ENCODE results near the gene REEP5.
"Not testable (repeated sequence)": the region's sequence is repeated elsewhere in the genome, so short reads cannot be mapped to it uniquely, and the experiment has no call there.

Gene REEP5

GRCh38 chr5:112906637-112907036 is 15.4 kb downstream of the REEP5 start:
- no peak for DNase-seq
- in situ Hi-C loops (cut with HindIII; ENCODE audit: low pct_ligation_motif_present, low pct_unique_long_range_greater_than_20kb, low sequenced_read_pairs) = no loop called here

- DNase-seq; in situ Hi-C loops (cut with HindIII; ENCODE audit: low pct_ligation_motif_present, low pct_unique_long_range_greater_than_20kb, low sequenced_read_pairs): not testable (repeated sequence)
Measured at GRCh38 chr5:112904996-112905395, 17.0 kb downstream of the REEP5 start.

- no peak for DNase-seq
- in situ Hi-C loops (cut with HindIII; ENCODE audit: low pct_ligation_motif_present, low pct_unique_long_range_greater_than_20kb, low sequenced_read_pairs) = no loop called here
Measured at GRCh38 chr5:112902561-112902960, 19.5 kb downstream of the REEP5 start.

DNA sequence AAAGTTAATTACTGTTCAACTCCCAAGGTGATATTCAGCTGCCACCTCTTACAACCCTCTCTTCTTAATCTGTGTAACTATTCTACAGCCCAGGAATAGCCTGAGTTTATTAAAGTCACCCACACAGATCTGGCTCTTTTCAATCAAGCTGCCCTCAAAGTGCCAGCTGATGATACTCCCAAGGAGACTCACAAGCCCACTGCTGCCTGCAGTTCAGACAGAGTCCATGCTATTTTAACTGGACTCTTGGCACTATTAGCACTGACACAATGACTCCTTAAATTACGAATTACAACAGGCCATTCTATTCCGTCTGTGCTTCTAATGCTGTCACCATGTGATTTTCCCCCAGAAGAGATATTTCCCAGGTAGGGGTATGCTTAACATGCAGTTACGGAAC is 26.3 kb downstream of the REEP5 start:
- in situ Hi-C loops (cut with HindIII; ENCODE audit: low pct_ligation_motif_present, low pct_unique_long_range_greater_than_20kb, low sequenced_read_pairs) = no loop called here

DNA sequence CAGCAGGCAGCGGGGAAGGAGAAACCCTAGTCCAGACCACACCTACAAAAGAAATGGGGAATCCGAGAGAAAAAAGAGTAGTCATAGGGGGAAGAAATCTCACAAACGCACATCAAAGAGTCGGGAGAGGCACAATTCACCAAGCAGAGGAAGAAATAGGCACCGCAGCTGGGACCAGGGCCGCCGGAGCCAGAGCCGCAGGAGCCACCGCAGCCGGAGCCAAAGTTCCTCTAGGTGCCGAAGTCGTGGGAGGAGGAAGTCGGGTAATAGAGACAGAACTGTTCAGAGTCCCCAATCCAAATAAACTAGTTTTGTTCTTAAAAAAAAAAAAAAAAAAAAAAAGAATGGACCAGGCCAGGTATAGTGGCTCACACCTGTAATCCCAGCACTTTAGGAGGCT is 29.3 kb downstream of the REEP5 start:
- in situ Hi-C loops (cut with HindIII; ENCODE audit: low pct_ligation_motif_present, low pct_unique_long_range_greater_than_20kb, low sequenced_read_pairs) = no loop called here
- no peak for DNase-seq

More for the DNA sequence above, 26.3 kb downstream of the REEP5 start:
- no peak for DNase-seq

- DNase-seq; in situ Hi-C loops (cut with HindIII; ENCODE audit: low pct_ligation_motif_present, low pct_unique_long_range_greater_than_20kb, low sequenced_read_pairs): not testable (repeated sequence)
Measured at GRCh38 chr5:112892066-112892465, 30.0 kb downstream of the REEP5 start.

DNA sequence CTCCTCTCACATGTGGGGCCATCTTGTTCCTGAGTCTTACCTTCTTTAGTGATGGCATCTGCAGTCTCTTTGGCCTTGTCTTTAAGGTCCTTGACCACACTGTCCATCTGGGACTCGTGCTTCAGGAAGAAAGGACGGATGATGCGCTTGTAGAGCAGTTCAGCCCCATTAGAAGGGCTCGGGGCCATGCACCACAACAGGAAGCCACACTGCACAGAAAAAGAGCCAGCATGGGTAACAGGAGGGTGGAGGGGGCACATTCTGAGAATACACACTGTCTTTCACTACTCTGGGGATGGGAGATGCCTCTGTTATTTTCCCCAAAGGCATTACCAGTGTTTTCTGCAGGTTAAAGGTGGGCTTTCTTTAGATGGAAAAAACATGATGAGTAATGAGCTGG is 35.1 kb downstream of the REEP5 start:
- in situ Hi-C loops (cut with HindIII; ENCODE audit: low pct_ligation_motif_present, low pct_unique_long_range_greater_than_20kb, low sequenced_read_pairs) = no loop called here
- DNase-seq = no peak

DNA sequence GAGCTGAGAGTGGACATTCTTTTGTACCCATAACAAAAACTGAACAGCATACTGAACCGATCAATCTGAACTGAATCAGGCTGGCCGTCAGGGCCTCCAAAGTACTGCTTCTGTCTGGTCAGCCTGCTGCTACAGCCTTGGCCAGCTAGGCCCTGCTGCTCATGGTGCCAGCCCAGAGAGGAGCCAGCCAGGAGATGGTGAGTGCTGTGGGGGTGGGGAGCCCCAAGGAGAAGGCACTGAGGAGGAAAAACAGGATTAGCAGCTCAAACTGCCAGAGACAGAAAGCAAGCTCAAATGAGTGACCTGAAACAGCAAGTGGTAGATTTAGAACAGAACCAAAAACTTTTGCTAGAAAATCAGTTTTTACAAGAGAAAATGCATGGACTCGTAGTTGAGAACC is 37.0 kb downstream of the REEP5 start:
- in situ Hi-C loops (cut with HindIII; ENCODE audit: low pct_ligation_motif_present, low pct_unique_long_range_greater_than_20kb, low sequenced_read_pairs) = no loop called here
- DNase-seq = no peak

DNA sequence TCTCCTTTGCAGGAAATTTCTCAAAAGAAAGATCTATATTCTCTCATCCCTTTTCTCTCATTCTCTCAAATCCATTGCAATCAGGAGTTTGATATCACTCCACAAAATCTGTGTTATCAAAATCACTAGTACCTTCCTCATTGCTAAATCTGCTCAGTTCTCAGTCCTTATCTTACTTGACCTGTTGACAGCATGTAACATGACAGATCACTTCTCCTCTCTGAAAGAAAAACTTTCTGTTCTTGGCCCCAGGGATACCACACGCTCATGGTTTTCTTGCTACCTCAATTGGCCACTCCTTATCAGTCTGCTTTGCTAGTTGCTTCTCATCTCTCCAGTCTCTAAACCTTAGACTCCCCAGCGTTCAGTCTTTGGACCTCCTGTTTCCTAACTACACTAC is 38.8 kb downstream of the REEP5 start:
- in situ Hi-C loops (cut with HindIII; ENCODE audit: low pct_ligation_motif_present, low pct_unique_long_range_greater_than_20kb, low sequenced_read_pairs) = no loop called here
- no peak for DNase-seq

- no peak for DNase-seq
- in situ Hi-C loops (cut with HindIII; ENCODE audit: low pct_ligation_motif_present, low pct_unique_long_range_greater_than_20kb, low sequenced_read_pairs) = no loop called here
Measured at GRCh38 chr5:112880219-112880964, 41.6 kb downstream of the REEP5 start.

- in situ Hi-C loops (cut with HindIII; ENCODE audit: low pct_ligation_motif_present, low pct_unique_long_range_greater_than_20kb, low sequenced_read_pairs) = no loop called here
- DNase-seq = peak; percentile 33
Measured at GRCh38 chr5:112878760-112879159, 43.3 kb downstream of the REEP5 start.

DNA sequence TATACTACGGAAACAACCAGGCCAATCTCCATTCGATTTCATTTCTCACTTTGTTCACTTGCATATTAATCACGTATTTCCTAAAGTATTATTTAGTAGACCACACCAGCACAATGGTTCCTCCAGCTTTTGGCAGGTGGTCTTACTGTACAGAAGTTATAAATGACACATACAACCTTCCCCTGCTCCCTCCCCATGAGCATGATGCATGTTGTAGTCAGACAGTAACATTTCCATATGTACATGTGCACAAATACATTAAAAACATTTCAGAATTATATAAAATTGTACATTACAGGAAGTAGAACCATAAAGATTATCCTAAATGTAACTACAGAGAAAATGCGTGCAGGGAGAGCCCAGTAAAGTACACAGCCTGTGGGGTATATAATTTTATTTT is 43.9 kb downstream of the REEP5 start:
- in situ Hi-C loops (cut with HindIII; ENCODE audit: low pct_ligation_motif_present, low pct_unique_long_range_greater_than_20kb, low sequenced_read_pairs) = no loop called here

GRCh38 chr5:112876362-112876761 is 45.7 kb downstream of the REEP5 start:
- in situ Hi-C loops (cut with HindIII; ENCODE audit: low pct_ligation_motif_present, low pct_unique_long_range_greater_than_20kb, low sequenced_read_pairs) = no loop called here
- no peak for DNase-seq

More for the DNA sequence above, 43.9 kb downstream of the REEP5 start:
- no peak for DNase-seq

GRCh38 chr5:112870966-112871365 is 51.1 kb downstream of the REEP5 start:
- no peak for DNase-seq
- in situ Hi-C loops (cut with HindIII; ENCODE audit: low pct_ligation_motif_present, low pct_unique_long_range_greater_than_20kb, low sequenced_read_pairs) = no loop called here

DNA sequence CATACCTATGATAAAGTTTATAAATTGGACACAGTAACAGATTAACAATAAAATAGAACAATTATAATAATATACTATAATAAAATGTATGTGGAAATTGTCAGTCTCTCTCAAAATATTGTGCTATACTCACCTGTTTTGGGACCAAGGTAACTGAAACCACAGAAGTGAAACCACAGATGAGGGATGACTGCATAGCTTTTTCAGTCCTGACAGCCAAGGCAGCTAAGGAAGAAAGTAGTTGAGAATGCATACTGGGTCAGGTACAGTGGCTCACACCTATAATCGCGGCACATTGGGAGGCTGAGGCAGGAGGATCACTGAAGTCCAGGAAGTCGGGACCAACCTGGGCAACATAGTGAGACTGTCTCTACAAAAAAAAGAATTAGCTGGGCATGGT is 52.1 kb downstream of the REEP5 start:
- no peak for DNase-seq
- in situ Hi-C loops (cut with HindIII; ENCODE audit: low pct_ligation_motif_present, low pct_unique_long_range_greater_than_20kb, low sequenced_read_pairs) = no loop called here

GRCh38 chr5:112867411-112867810 is 54.6 kb downstream of the REEP5 start:
- no peak for DNase-seq
- in situ Hi-C loops (cut with HindIII; ENCODE audit: low pct_ligation_motif_present, low pct_unique_long_range_greater_than_20kb, low sequenced_read_pairs) = no loop called here

DNA sequence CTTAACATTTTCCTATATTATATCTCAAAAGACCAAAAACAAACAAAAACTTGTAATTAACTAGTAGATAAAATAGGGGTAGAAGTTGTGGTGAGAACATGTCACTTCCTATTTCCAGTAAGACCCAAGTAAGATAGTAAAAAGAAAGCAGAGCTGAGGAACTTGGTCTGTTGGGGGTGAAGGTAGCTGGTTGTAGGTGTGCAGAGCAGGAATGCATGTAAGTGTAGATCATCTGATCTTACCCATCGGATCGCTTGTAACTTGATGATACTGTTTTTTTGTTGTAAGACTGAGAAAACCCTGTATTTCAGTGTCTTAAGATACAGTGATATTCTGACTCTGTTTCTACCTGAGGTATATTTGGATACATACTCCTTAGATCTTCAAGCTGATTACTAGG is 55.3 kb downstream of the REEP5 start:
- no peak for DNase-seq

DNA sequence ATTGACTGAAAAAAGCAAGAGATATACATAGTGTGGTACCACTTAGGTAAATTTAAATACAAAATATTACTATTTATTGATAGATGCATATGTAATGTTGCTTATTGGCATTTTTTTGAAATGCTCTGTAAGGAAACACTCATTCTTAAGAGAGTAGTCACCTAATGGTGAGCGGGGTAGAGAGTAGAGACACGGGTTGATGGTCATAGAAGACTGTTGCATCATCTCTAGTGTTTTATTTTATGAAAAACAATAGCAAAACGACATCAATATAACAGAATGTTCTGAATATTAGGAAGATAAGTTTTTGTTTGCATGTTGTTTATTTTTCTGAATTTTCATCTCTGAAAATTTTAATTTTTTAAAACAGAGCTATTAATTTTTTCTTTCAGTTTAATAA is 56.9 kb downstream of the REEP5 start:
- no peak for DNase-seq
- in situ Hi-C loops (cut with HindIII; ENCODE audit: low pct_ligation_motif_present, low pct_unique_long_range_greater_than_20kb, low sequenced_read_pairs) = no loop called here

More for the DNA sequence above, 55.3 kb downstream of the REEP5 start:
- in situ Hi-C loops (cut with HindIII; ENCODE audit: low pct_ligation_motif_present, low pct_unique_long_range_greater_than_20kb, low sequenced_read_pairs) = no loop called here

DNA sequence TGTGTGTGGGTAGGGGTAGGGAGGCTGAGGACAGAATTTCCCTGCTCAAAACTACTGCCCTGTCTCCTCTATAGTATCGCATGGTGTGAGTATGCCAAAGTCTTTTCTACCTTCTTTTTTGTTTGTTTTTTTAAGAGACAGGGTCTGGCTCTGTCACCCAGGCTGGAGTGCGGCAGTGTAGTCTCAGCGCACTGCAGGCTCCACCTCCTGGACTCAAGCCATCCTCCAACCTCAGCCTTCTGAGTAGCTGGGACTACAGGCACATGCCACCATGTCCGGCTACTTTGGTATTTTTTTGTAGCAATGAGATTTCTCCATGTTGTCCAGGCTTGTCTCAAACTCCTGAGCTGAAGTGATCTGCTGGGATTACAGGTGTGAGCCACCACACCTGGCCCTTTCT is 58.5 kb downstream of the REEP5 start:
- no peak for DNase-seq
- in situ Hi-C loops (cut with HindIII; ENCODE audit: low pct_ligation_motif_present, low pct_unique_long_range_greater_than_20kb, low sequenced_read_pairs) = no loop called here

GRCh38 chr5:112862085-112862484 is 59.9 kb downstream of the REEP5 start:
- in situ Hi-C loops (cut with HindIII; ENCODE audit: low pct_ligation_motif_present, low pct_unique_long_range_greater_than_20kb, low sequenced_read_pairs) = no loop called here
- DNase-seq = no peak

DNA sequence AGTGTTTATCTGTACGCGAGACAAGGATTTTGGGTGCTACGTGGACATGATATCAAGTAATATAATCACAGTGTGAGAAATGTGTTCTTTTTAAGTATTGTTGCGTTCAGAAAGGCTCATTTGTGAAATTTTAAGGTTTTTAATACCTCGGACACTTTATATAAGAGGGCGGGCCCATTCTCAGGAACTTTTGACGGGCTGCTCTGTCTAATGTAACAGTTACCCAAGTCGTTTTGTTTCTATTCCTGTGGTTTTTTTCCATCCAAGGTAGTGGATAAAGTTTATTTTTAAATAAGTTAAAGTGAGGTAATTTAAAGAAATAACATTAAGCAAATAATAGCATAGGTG is 60.4 kb downstream of the REEP5 start:
- in situ Hi-C loops (cut with HindIII; ENCODE audit: low pct_ligation_motif_present, low pct_unique_long_range_greater_than_20kb, low sequenced_read_pairs) = no loop called here
- DNase-seq = no peak
